ENCODE data around the gene CEP83. TPM values are rescaled to one million over a fixed set of nuclear protein-coding genes. Genes with fewer than 3 reads are reported as not detected.

The CEP83 gene
- total RNA-seq, 3 donors from 2014 or later, result 13.3 to 30.0 (median 23.3) TPM

DNA sequence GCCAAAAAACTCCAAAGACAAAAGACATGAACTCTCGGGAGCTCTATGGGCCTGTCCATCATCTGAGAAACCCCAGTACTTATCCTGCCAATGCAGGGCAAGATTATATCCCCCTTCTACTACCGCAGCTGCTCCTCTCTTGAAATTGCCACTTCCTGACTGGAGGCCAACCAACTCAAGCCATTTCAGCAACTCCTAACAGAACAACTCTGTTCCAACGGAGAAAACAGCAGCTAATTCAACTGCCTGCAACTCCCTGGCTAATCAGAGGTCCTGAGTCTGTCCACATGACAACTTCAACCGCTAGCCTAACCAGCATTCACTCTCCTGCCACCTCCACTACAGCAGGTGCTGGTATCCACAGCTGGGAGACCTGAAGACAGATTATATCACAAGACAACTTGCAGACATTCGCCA lies 24.1 kb downstream of the CEP83 start:
- Histone ChIP-seq H3K27me3 (no peaks in the 10 kb centered on the region), H3K36me3 (no peaks in the 10 kb centered on the region), H3K9me3 (peaks cover 3 to 8% of the 10 kb centered on the region in 2 donors), H3K27ac (no peak overlapping the region), H3K4me1 (no peaks in the 10 kb centered on the region), H3K4me3 (no peak overlapping the region)
- intact Hi-C loops (cut with DNase I; ENCODE audit: low total_unique reads), result no loop called here
- no peak for DNase-seq (ENCODE audit: low spot score in 2 of 2)
- TF ChIP-seq POLR2AphosphoS5 (IDR thresholded peaks at IDR 0.05) (no peak), POLR2A (IDR thresholded peaks at IDR 0.05) (no peak)
- TF ChIP-seq, protein P1, sequence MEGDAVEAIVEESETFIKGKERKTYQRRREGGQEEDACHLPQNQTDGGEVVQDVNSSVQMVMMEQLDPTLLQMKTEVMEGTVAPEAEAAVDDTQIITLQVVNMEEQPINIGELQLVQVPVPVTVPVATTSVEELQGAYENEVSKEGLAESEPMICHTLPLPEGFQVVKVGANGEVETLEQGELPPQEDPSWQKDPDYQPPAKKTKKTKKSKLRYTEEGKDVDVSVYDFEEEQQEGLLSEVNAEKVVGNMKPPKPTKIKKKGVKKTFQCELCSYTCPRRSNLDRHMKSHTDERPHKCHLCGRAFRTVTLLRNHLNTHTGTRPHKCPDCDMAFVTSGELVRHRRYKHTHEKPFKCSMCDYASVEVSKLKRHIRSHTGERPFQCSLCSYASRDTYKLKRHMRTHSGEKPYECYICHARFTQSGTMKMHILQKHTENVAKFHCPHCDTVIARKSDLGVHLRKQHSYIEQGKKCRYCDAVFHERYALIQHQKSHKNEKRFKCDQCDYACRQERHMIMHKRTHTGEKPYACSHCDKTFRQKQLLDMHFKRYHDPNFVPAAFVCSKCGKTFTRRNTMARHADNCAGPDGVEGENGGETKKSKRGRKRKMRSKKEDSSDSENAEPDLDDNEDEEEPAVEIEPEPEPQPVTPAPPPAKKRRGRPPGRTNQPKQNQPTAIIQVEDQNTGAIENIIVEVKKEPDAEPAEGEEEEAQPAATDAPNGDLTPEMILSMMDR (IDR thresholded peaks at IDR 0.05), result no peak

DNA sequence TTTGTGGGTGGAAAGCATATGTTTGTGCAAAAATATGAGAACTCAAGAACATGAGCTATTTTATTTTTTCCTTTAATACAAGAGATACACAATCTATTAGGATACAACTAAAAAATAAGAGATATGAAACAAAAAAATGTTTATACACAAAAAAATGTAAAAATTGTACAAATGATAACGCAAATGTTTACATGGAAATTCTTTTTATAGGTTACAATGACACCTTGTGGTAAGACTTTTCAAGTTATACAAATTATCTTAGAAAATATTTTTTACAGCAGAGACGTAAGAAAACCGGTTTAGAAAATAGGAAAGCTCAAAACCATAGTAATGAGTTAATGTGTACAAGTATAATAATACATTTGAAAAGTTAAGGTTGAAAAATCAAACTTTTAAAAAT lies 25.5 kb downstream of the CEP83 start:
- TF ChIP-seq, protein P1 (IDR thresholded peaks at IDR 0.05), result peak in 2 of 3 donors; percentile 16 to 20
- no peak for TF ChIP-seq POLR2A (IDR thresholded peaks at IDR 0.05)
- Histone ChIP-seq H3K27ac (no peak overlapping the region), H3K9me3 (peaks cover 10 to 14% of the 10 kb centered on the region in 2 donors), H3K36me3 (no peaks in the 10 kb centered on the region), H3K4me1 (no peaks in the 10 kb centered on the region), H3K4me3 (no peak overlapping the region), H3K27me3 (no peaks in the 10 kb centered on the region)
- no peak for DNase-seq (ENCODE audit: low spot score in 2 of 2)
- intact Hi-C loops (cut with DNase I; ENCODE audit: low total_unique reads), result no loop called here

DNA sequence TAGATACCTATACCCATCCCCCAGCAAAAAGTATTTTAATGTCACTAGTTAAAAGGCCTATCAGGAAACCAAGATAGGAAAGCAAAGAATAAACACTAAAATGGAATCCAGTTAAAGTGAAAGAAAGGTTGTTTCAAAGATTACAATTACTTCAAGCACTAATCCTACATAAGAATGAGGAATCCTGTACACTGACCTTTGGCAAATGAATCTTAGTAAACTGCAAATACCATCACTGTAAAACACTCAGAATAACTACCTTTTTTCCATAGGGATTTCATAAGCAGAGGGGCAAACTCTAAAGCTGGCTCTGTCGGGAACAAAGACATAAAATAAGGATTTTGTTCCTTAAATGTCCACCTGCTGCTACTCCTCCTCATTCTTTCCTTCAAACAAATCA lies 25.9 kb downstream of the CEP83 start:
- no peaks in the 10 kb centered on the region for H3K36me3 ChIP-seq
- no peak for TF ChIP-seq POLR2AphosphoS5 (IDR thresholded peaks at IDR 0.05)
- TF ChIP-seq, protein P1 (IDR thresholded peaks at IDR 0.05), result no peak
- TF ChIP-seq POLR2A (IDR thresholded peaks at IDR 0.05), result no peak
- H3K4me3 ChIP-seq, result no peak overlapping the region
- peaks cover 10 to 14% of the 10 kb centered on the region in 2 donors for H3K9me3 ChIP-seq
- DNase-seq (ENCODE audit: low spot score in 2 of 2), result no peak
- intact Hi-C loops (cut with DNase I; ENCODE audit: low total_unique reads), result no loop called here
- H3K27me3 ChIP-seq, result no peaks in the 10 kb centered on the region
- no peak overlapping the region for H3K27ac ChIP-seq
- H3K4me1 ChIP-seq, result no peaks in the 10 kb centered on the region

DNA sequence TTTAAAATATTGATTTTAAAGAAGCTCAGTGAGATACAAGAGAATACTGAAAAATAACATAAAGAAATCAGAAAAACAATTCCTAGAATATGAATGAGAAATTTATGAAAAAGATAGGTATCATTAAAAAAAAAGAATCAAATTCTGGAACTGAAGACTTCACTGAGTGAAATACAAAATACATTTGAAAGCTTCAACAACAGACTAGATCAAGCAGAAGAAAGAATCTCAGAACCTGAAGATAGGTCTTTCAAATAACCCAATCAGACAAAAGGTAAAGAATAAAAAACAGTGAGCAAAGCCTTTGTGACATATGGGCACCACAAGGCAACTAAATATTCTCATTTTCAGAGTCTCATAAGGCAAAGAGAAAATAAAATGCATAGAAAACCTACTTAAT lies 29.4 kb downstream of the CEP83 start:
- no peak for TF ChIP-seq POLR2AphosphoS5 (IDR thresholded peaks at IDR 0.05)
- TF ChIP-seq, protein P1 (IDR thresholded peaks at IDR 0.05), result no peak
- no peak for TF ChIP-seq POLR2A (IDR thresholded peaks at IDR 0.05)
- H3K27me3 ChIP-seq, result no peaks in the 10 kb centered on the region
- H3K9me3 ChIP-seq, result peaks cover 10 to 14% of the 10 kb centered on the region in 2 donors
- no peak for DNase-seq (ENCODE audit: low spot score in 2 of 2)
- no peaks in the 10 kb centered on the region for H3K36me3 ChIP-seq
- no peak overlapping the region for H3K27ac ChIP-seq
- no peak overlapping the region for H3K4me3 ChIP-seq
- intact Hi-C loops (cut with DNase I; ENCODE audit: low total_unique reads), result no loop called here
- H3K4me1 ChIP-seq, result no peaks in the 10 kb centered on the region

DNA sequence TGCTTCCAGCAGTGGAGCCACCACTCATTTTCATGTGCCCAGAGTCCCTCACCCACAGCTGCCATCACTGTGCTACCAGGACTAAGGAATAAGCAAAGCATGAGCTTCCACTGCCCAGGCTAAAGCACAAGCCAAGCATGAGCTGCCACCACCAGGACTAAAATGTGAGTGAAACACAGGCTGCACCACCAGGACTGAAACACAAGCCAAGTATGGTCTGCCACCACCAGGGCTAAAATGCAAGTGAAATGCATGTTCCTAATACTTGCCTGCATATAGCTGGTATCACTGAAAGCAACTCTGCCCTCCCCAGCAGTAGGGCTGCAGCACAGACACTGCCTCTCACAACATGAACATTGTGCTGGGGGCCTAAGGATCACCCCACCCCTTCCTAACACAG lies 30.0 kb downstream of the CEP83 start:
- H3K27ac ChIP-seq, result no peak overlapping the region
- DNase-seq (ENCODE audit: low spot score in 2 of 2), result no peak
- TF ChIP-seq POLR2A (IDR thresholded peaks at IDR 0.05) (no peak), POLR2AphosphoS5 (IDR thresholded peaks at IDR 0.05) (no peak)
- TF ChIP-seq, protein P1 (IDR thresholded peaks at IDR 0.05), result no peak
- intact Hi-C loops (cut with DNase I; ENCODE audit: low total_unique reads), result no loop called here
- no peak overlapping the region for H3K4me3 ChIP-seq
- no peaks in the 10 kb centered on the region for H3K36me3 ChIP-seq
- H3K27me3 ChIP-seq, result no peaks in the 10 kb centered on the region
- no peaks in the 10 kb centered on the region for H3K4me1 ChIP-seq
- peaks cover 10 to 14% of the 10 kb centered on the region in 2 donors for H3K9me3 ChIP-seq
